CD4-positive, alpha-beta T cell treated with Interleukin-17A for 1 hour (primary cell): Measurements from ENCODE around the gene UBE2J2.

ENCODE experiments used
- DNase-seq: peaks from one replicate; pipeline ENCODE4 v3.0.0-alpha.2; 2020

The UBE2J2 gene

GRCh38 chr1:1223891-1224290 is 49.8 kb downstream of the UBE2J2 start:
- no peak for DNase-seq

- DNase-seq = no peak
Measured at GRCh38 chr1:1223321-1223720, 50.3 kb downstream of the UBE2J2 start.

GRCh38 chr1:1222575-1223225 is 51.0 kb downstream of the UBE2J2 start:
- DNase-seq = no peak

- no peak for DNase-seq
Measured at GRCh38 chr1:1221887-1222574, 51.6 kb downstream of the UBE2J2 start.

- no peak for DNase-seq
Measured at GRCh38 chr1:1220197-1220596, 53.5 kb downstream of the UBE2J2 start.

- peak; percentile 73 for DNase-seq
Measured at GRCh38 chr1:1219341-1219740, 54.3 kb downstream of the UBE2J2 start.

- no peak for DNase-seq
Measured at GRCh38 chr1:1218524-1219200, 55.0 kb downstream of the UBE2J2 start.

- peak; percentile 47 for DNase-seq
Measured at GRCh38 chr1:1217621-1218523, 55.8 kb downstream of the UBE2J2 start.

GRCh38 chr1:1216770-1217620 is 56.7 kb downstream of the UBE2J2 start:
- DNase-seq = peak; percentile 73

GRCh38 chr1:1215881-1216605 is 57.6 kb downstream of the UBE2J2 start:
- DNase-seq = no peak

GRCh38 chr1:1215080-1215676 is 58.5 kb downstream of the UBE2J2 start:
- DNase-seq = peak; percentile 55

- peak; percentile 60 for DNase-seq
Measured at GRCh38 chr1:1213345-1214265, 60.0 kb downstream of the UBE2J2 start, which contains the start of gene TNFRSF4. TNFRSF4 (minus strand) TSS chr1:1214153; CDS start chr1:1214127, 26 bp downstream.

GRCh38 chr1:1212780-1213344 is 60.8 kb downstream of the UBE2J2 start:
- peak; percentile 66 for DNase-seq

GRCh38 chr1:1211541-1212441 is 61.9 kb downstream of the UBE2J2 start:
- DNase-seq = no peak

- DNase-seq = no peak
Measured at GRCh38 chr1:1210726-1211540, 62.7 kb downstream of the UBE2J2 start.

GRCh38 chr1:1208713-1209433 is 64.8 kb downstream of the UBE2J2 start:
- DNase-seq = peak; percentile 67

GRCh38 chr1:1207571-1207892 is 66.1 kb downstream of the UBE2J2 start:
- DNase-seq = no peak
